ENCODE data around the gene VPS26B. TPM values are rescaled to one million over a fixed set of nuclear protein-coding genes. Genes with fewer than 3 reads are reported as not detected.

Gene VPS26B
- total and polyA plus RNA-seq, 2 donors (not counting 3 experiments of a cell fraction or from before 2014, with no cell fraction given) = 40.2 to 53.1 TPM

DNA sequence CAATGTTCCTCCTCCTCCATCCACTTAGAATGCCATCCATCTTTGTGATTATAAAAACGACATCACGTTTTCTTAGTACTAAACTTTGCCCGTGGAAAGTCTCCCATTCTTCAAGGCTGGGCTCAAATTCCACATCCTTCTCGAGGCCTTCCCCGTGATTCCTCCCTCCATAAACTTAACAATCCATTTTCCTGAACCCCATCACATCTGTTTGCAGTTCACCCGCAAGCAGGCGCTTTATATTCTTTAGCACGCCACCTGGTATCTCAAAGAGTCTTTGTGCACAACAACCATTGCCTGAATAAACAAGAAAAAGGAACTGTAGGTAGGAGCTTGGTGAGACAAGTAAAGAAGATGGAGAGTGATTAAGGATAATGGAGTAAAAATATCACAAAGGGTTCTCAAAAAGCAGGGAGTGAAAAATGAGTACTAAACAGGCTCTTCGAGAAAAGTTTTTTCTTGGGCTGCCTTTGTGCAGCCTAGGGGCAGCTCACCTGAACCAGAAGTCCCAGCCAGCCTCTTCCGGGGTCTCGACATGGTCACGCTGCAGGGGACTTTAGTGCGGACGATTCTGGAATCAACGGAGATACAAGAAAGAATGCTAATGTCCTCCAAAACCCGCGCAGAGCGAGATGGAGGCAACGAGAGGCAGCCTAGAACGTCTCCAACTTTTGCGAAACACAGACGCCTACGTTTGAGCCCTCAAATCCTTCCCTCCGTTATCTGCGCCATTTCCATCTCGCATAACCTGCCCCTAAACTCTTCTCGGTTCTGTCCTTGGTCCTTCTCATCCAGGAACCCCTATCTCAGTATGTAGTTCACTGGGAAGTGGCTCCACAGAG is 28.1 kb downstream of the VPS26B start:
- Histone ChIP-seq H3K9me3 (replicated peaks; ENCODE audit: control insufficient read depth, insufficient read depth, low read length) (no peaks in the 10 kb centered on the region), H3K9ac (replicated peaks; ENCODE audit: extremely low read depth, insufficient read depth, low read length) (peak overlapping the region; percentile 36), H3K4me3 (replicated peaks in 1 of 3; ENCODE audit: insufficient read depth in 1 of 3, low read depth in 1 of 3, low read length in 3 of 3) (peak overlapping the region; percentile 61 to 88 (median 72)), H3K27ac (ENCODE audit: insufficient read depth, low read depth, low read length) (no peak overlapping the region), H3K27me3 (ENCODE audit: control insufficient read depth in 2 of 2, insufficient read depth in 2 of 2, low read length in 2 of 2) (no peaks in the 10 kb centered on the region), H3K4me2 (ENCODE audit: insufficient read depth, low read length) (peak overlapping the region; percentile 64), H4K20me1 (replicated peaks; ENCODE audit: control insufficient read depth, extremely low read depth, insufficient read depth, low read length) (no peaks in the 10 kb centered on the region), H3K36me3 (ENCODE audit: control insufficient read depth in 2 of 2, extremely low read depth in 1 of 2, insufficient read depth in 2 of 2, low read length in 2 of 2) (peaks cover 2 to 20% of the 10 kb centered on the region in 2 experiments), H3K9me1 (replicated peaks; ENCODE audit: control insufficient read depth, extremely low read depth, insufficient read depth, low read length) (no peaks in the 10 kb centered on the region), H2AFZ (ENCODE audit: low read depth, low read length) (peak overlapping the region; percentile 72), H3K79me2 (ENCODE audit: control insufficient read depth, insufficient read depth, low read length) (peaks cover 6% of the 10 kb centered on the region), H3K4me1 (ENCODE audit: control insufficient read depth, extremely low read depth, insufficient read depth, low read length) (peaks cover 11% of the 10 kb centered on the region)
- ChIA-PET CTCF (interaction anchor here (1.1 to 2.7 kb wide), 3 partner anchors 10 to 45 kb away, joined by 6 to 11 read pairs (median 11); partner anchors contain the start of gene NCAPD3), POLR2A (no interaction called here)
- FAIRE-seq = no peak
- DNase-seq (ENCODE audit: low read depth, low spot score) = no peak
- TSS peak; percentile 28 for BruUV-seq (replicated peaks)
- dilution Hi-C loops (cut with MboI; ENCODE audit: extremely low pct_ligation_motif_present, low sequenced_read_pairs) = no loop called here
- TF ChIP-seq, protein P1, sequence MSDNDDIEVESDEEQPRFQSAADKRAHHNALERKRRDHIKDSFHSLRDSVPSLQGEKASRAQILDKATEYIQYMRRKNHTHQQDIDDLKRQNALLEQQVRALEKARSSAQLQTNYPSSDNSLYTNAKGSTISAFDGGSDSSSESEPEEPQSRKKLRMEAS (IDR thresholded peaks at IDR 0.05; ENCODE audit: insufficient read depth, insufficient read length) = no peak
- TF ChIP-seq POLR2AphosphoS5 (IDR thresholded peaks at IDR 0.05; ENCODE audit: insufficient read depth, low read depth, low read length) = no peak
- TF ChIP-seq JUN (IDR thresholded peaks at IDR 0.05; ENCODE audit: borderline replicate concordance, insufficient read depth, insufficient read length, low read depth) = no peak
- TF ChIP-seq POLR2A (IDR thresholded peaks at IDR 0.05; ENCODE audit: low read depth, low read length) = no peak
- no peak for TF ChIP-seq FOS (IDR thresholded peaks at IDR 0.05; ENCODE audit: borderline replicate concordance, insufficient read depth, low read length)
- no peak for TF ChIP-seq EZH2 (IDR thresholded peaks at IDR 0.05; ENCODE audit: borderline replicate concordance, low read depth, low read length, severe bottlenecking)
- intact Hi-C loops (cut with micrococcal nuclease) = loop anchor here (1.0 to 5.0 kb wide), 4 partner anchors 28 to 215 kb away; partner anchors contain the start of genes GLB1L2 and VPS26B
